ENCODE measurements around the gene MAGOHB. TPM values are rescaled to one million over a fixed set of nuclear protein-coding genes. Genes with fewer than 3 reads are reported as not detected.

MAGOHB gene
- total RNA-seq, 3 donors from 2014 or later = 10.9 to 34.1 (median 17.4) TPM

- TF ChIP-seq POLR2AphosphoS5 (IDR thresholded peaks at IDR 0.05) (no peak), CTCF (IDR thresholded peaks at IDR 0.05) (no peak), POLR2A (IDR thresholded peaks at IDR 0.05) (no peak)
- no peak for DNase-seq (ENCODE audit: low spot score in 2 of 2)
- intact Hi-C loops (cut with DNase I; ENCODE audit: low total_unique reads) = no loop called here
- no peak overlapping the region for H3K27ac ChIP-seq
- no peaks in the 10 kb centered on the region for H3K9me3 ChIP-seq
- no peak overlapping the region for H3K4me3 ChIP-seq
- H3K27me3 ChIP-seq = no peaks in the 10 kb centered on the region
- H3K36me3 ChIP-seq = no peaks in the 10 kb centered on the region
- H3K4me1 ChIP-seq = no peaks in the 10 kb centered on the region
These were observed 7.9 kb upstream of the MAGOHB start for GRCh38 chr12:10621278-10621677.

- TF ChIP-seq POLR2AphosphoS5 (IDR thresholded peaks at IDR 0.05) = no peak
- TF ChIP-seq POLR2A (IDR thresholded peaks at IDR 0.05) = no peak
- TF ChIP-seq CTCF (IDR thresholded peaks at IDR 0.05) = no peak
- no peaks in the 10 kb centered on the region for H3K9me3 ChIP-seq
- H3K27me3 ChIP-seq = no peaks in the 10 kb centered on the region
- no peaks in the 10 kb centered on the region for H3K4me1 ChIP-seq
- intact Hi-C loops (cut with DNase I; ENCODE audit: low total_unique reads) = no loop called here
- H3K36me3 ChIP-seq = no peaks in the 10 kb centered on the region
- H3K27ac ChIP-seq = no peak overlapping the region
- DNase-seq (ENCODE audit: low spot score in 2 of 2) = no peak
- no peak overlapping the region for H3K4me3 ChIP-seq
These were observed 6.8 kb upstream of the MAGOHB start for GRCh38 chr12:10620078-10620779.

- Histone ChIP-seq H3K36me3 (no peaks in the 10 kb centered on the region), H3K27me3 (no peaks in the 10 kb centered on the region), H3K4me1 (no peaks in the 10 kb centered on the region), H3K4me3 (no peak overlapping the region), H3K9me3 (no peaks in the 10 kb centered on the region), H3K27ac (no peak overlapping the region)
- TF ChIP-seq CTCF (IDR thresholded peaks at IDR 0.05) (no peak), POLR2AphosphoS5 (IDR thresholded peaks at IDR 0.05) (no peak), POLR2A (IDR thresholded peaks at IDR 0.05) (no peak)
- intact Hi-C loops (cut with DNase I; ENCODE audit: low total_unique reads) = no loop called here
- no peak for DNase-seq (ENCODE audit: low spot score in 2 of 2)
These were observed 5.1 kb upstream of the MAGOHB start for GRCh38 chr12:10618338-10618987.

GRCh38 chr12:10617863-10618262, 4.5 kb upstream of the MAGOHB start:
- TF ChIP-seq POLR2A (IDR thresholded peaks at IDR 0.05) = no peak
- no peak for TF ChIP-seq POLR2AphosphoS5 (IDR thresholded peaks at IDR 0.05)
- no peak for TF ChIP-seq CTCF (IDR thresholded peaks at IDR 0.05)
- intact Hi-C loops (cut with DNase I; ENCODE audit: low total_unique reads) = no loop called here
- no peak overlapping the region for H3K27ac ChIP-seq
- H3K27me3 ChIP-seq = no peaks in the 10 kb centered on the region
- H3K9me3 ChIP-seq = no peaks in the 10 kb centered on the region
- no peak overlapping the region for H3K4me3 ChIP-seq
- H3K36me3 ChIP-seq = no peaks in the 10 kb centered on the region
- H3K4me1 ChIP-seq = no peaks in the 10 kb centered on the region
- no peak for DNase-seq (ENCODE audit: low spot score in 2 of 2)

- TF ChIP-seq POLR2AphosphoS5 (IDR thresholded peaks at IDR 0.05) (no peak), POLR2A (IDR thresholded peaks at IDR 0.05) (no peak), CTCF (IDR thresholded peaks at IDR 0.05) (no peak)
- H3K4me3 ChIP-seq = no peak overlapping the region
- peak overlapping the region in 1 of 2 donors; percentile 29 for H3K27ac ChIP-seq
- H3K4me1 ChIP-seq = no peaks in the 10 kb centered on the region
- intact Hi-C loops (cut with DNase I; ENCODE audit: low total_unique reads) = no loop called here
- no peaks in the 10 kb centered on the region for H3K9me3 ChIP-seq
- no peak for DNase-seq (ENCODE audit: low spot score in 2 of 2)
- H3K36me3 ChIP-seq = no peaks in the 10 kb centered on the region
- no peaks in the 10 kb centered on the region for H3K27me3 ChIP-seq
These were observed 2.1 kb upstream of the MAGOHB start for GRCh38 chr12:10615532-10615931.
